ENCODE measurements around the gene SLFN11. TPM values are rescaled to one million over a fixed set of nuclear protein-coding genes. Genes with fewer than 3 reads are reported as not detected.
"Not testable (repeated sequence)": the region's sequence is repeated elsewhere in the genome, so short reads cannot be mapped to it uniquely, and the experiment has no call there.

The SLFN11 gene
- total RNA-seq, 1 experiment from 2014 or later: 0.26 TPM

GRCh38 chr17:35406568-35406967 lies 33.1 kb upstream of the SLFN11 start (continued):
- TF ChIP-seq JAZF1 (CRISPR knock-in tag; IDR thresholded peaks at IDR 0.05) (no peak), AFF4 (CRISPR knock-in tag; IDR thresholded peaks at IDR 0.05; ENCODE audit: borderline replicate concordance) (no peak), ZBTB21 (CRISPR knock-in tag; IDR thresholded peaks at IDR 0.05; ENCODE audit: borderline replicate concordance) (no peak), FOXJ3 (CRISPR knock-in tag; IDR thresholded peaks at IDR 0.05; ENCODE audit: borderline replicate concordance) (no peak), NR3C1 (CRISPR knock-in tag; conservative IDR thresholded peaks at IDR 0.05; ENCODE audit: low read depth) (no peak), CREM (CRISPR knock-in tag; IDR thresholded peaks at IDR 0.05) (no peak), ETV6 (CRISPR knock-in tag; IDR thresholded peaks at IDR 0.05) (no peak), NR1H2 (CRISPR knock-in tag; IDR thresholded peaks at IDR 0.05) (no peak), USF2 (CRISPR knock-in tag; IDR thresholded peaks at IDR 0.05) (no peak)

- ChIA-PET CTCF (no interaction called here), POLR2A (no interaction called here)
- TF ChIP-seq MAX (CRISPR knock-in tag; IDR thresholded peaks at IDR 0.05) (no peak), ERG (CRISPR knock-in tag; IDR thresholded peaks at IDR 0.05) (no peak), NR2C2 (CRISPR knock-in tag; IDR thresholded peaks at IDR 0.05) (no peak), SMAD4 (CRISPR knock-in tag; IDR thresholded peaks at IDR 0.05) (no peak), JAZF1 (CRISPR knock-in tag; IDR thresholded peaks at IDR 0.05) (no peak)
- H3K9me3 Mint-ChIP-seq: no peaks in the 10 kb centered on the region; the same call in 1 of the 2 replicates
- peaks cover 4% of the 10 kb centered on the region; the same call in 1 of the 2 replicates for H3K27me3 Mint-ChIP-seq (ENCODE audit: low read depth)
- no peak for ATAC-seq
- no peaks in the 10 kb centered on the region for H3K4me1 Mint-ChIP-seq
- peaks cover 3% of the 10 kb centered on the region for H3K36me3 Mint-ChIP-seq
- H3K4me3 Mint-ChIP-seq: no peak overlapping the region
- H3K27ac Mint-ChIP-seq: no peak overlapping the region
- DNase-seq (ENCODE audit: low spot score): no peak
These were observed 30.9 kb upstream of the SLFN11 start for GRCh38 chr17:35404360-35404759.

GRCh38 chr17:35393783-35394182 lies 20.4 kb upstream of the SLFN11 start:
- Mint-ChIP-seq H3K9me3 (peaks cover 14% of the 10 kb centered on the region), H3K27me3 (ENCODE audit: low read depth) (peaks cover 16% of the 10 kb centered on the region), H3K4me1 (peaks cover 12% of the 10 kb centered on the region)
- CTCF ChIA-PET; H3K36me3 Mint-ChIP-seq; DNase-seq (ENCODE audit: low spot score); H3K4me3 Mint-ChIP-seq; H3K27ac Mint-ChIP-seq; POLR2A ChIA-PET; ATAC-seq: not testable (repeated sequence)

- H3K4me1 Mint-ChIP-seq: peaks cover 17% of the 10 kb centered on the region
- H3K9me3 Mint-ChIP-seq: peaks cover 14% of the 10 kb centered on the region
- H3K27ac Mint-ChIP-seq: no peak overlapping the region
- DNase-seq (ENCODE audit: low spot score): no peak
- peaks cover 7% of the 10 kb centered on the region for H3K36me3 Mint-ChIP-seq
- CTCF ChIA-PET: interaction anchor here (0.6 kb wide), 2 partner anchors 70 to 869 kb away, joined by 3 to 6 read pairs; no protein-coding TSS in a partner anchor
- H3K4me3 Mint-ChIP-seq: no peak overlapping the region
- POLR2A ChIA-PET: no interaction called here
- peaks cover 29% of the 10 kb centered on the region for H3K27me3 Mint-ChIP-seq (ENCODE audit: low read depth)
- ATAC-seq: no peak
- TF ChIP-seq PRDM15 (CRISPR knock-in tag; IDR thresholded peaks at IDR 0.05): no peak
- TF ChIP-seq SOX15 (CRISPR knock-in tag; IDR thresholded peaks at IDR 0.05): no peak
- no peak for TF ChIP-seq NFYB (CRISPR knock-in tag; conservative IDR thresholded peaks at IDR 0.05; ENCODE audit: low read depth)
- TF ChIP-seq HMGXB4 (CRISPR knock-in tag; IDR thresholded peaks at IDR 0.05): no peak
These were observed 17.2 kb upstream of the SLFN11 start for GRCh38 chr17:35390663-35391062.
